Measurements from ENCODE around the gene OLFML3. TPM values are rescaled to one million over a fixed set of nuclear protein-coding genes. Genes with fewer than 3 reads are reported as not detected.

OLFML3 gene
- total RNA-seq, 1 experiment from 2014 or later = 171 TPM

- Histone ChIP-seq H3K9me3 (ENCODE audit: control insufficient read depth, low read depth, low read length) (peaks cover 5% of the 10 kb centered on the region), H2BK15ac (ENCODE audit: low read depth, low read length) (no peak overlapping the region), H3K18ac (ENCODE audit: insufficient read length, low read depth, low read length) (no peak overlapping the region), H2AK5ac (ENCODE audit: insufficient read length, low read length) (no peak overlapping the region), H3K23me2 (ENCODE audit: insufficient read length, low read depth, low read length, poor library complexity, severe bottlenecking) (no peaks in the 10 kb centered on the region), H4K8ac (replicated peaks; ENCODE audit: insufficient read length, low read depth, low read length) (no peak overlapping the region), H3K4me1 (ENCODE audit: insufficient read depth, low read length) (peaks cover 12% of the 10 kb centered on the region; the same call in 1 of the 2 replicates), H2AFZ (ENCODE audit: low read length) (no peak overlapping the region), H3K79me2 (ENCODE audit: insufficient read depth, low read length) (no peaks in the 10 kb centered on the region), H3K14ac (ENCODE audit: insufficient read depth, low read length) (no peak overlapping the region), H4K20me1 (ENCODE audit: control insufficient read depth, insufficient read depth, insufficient read length) (no peaks in the 10 kb centered on the region), H3K4me2 (ENCODE audit: insufficient read depth, insufficient read length, low read length) (no peak overlapping the region), H3K27ac (ENCODE audit: insufficient read length, low read depth, low read length) (no peak overlapping the region), H2BK12ac (ENCODE audit: insufficient read length, low read depth, low read length) (no peak overlapping the region), H3K9ac (ENCODE audit: extremely low read depth, insufficient read length, low read length) (no peak overlapping the region), H2BK120ac (ENCODE audit: low read depth, low read length, poor library complexity, severe bottlenecking) (no peak overlapping the region), H2BK5ac (ENCODE audit: insufficient read length, low read length) (no peak overlapping the region), H3K27me3 (ENCODE audit: insufficient read depth, low read length) (no peaks in the 10 kb centered on the region), H3K79me1 (ENCODE audit: insufficient read depth, low read depth, low read length, poor library complexity, severe bottlenecking) (no peaks in the 10 kb centered on the region), H3K4ac (ENCODE audit: low read depth, low read length) (no peak overlapping the region), H3K23ac (ENCODE audit: insufficient read length, low read depth, low read length) (no peak overlapping the region), H4K91ac (ENCODE audit: insufficient read length, low read depth, low read length) (no peak overlapping the region), H2BK20ac (ENCODE audit: low read depth, low read length, poor library complexity, severe bottlenecking) (no peak overlapping the region), H3T11ph (ENCODE audit: low read length) (no peak overlapping the region), H3K56ac (ENCODE audit: insufficient read length, low read depth, low read length) (no peak overlapping the region), H4K5ac (ENCODE audit: insufficient read length, low read depth, low read length) (no peak overlapping the region)
- Mint-ChIP-seq H3K4me3 (no peak overlapping the region), H3K27ac (no peak overlapping the region), H3K36me3 (ENCODE audit: insufficient read depth in 1 of 3, low read depth in 3 of 3) (peaks cover 12 to 30% (median 14%) of the 10 kb centered on the region in 3 experiments), H3K9me3 (peaks cover 22 to 25% of the 10 kb centered on the region in 2 experiments), H3K27me3 (ENCODE audit: low read depth) (peaks cover 7% of the 10 kb centered on the region), H3K4me1 (peaks cover 46 to 47% of the 10 kb centered on the region in 2 experiments)
- DNase-seq = no peak
- TF ChIP-seq CTCF (conservative IDR thresholded peaks at IDR 0.05) = no peak
- no CpG with 5 or more reads among the region's 2 CpGs for WGBS (ENCODE audit: extremely low coverage, insufficient read length, low lambda C conversion rate)
These were observed 20.0 kb downstream of the OLFML3 start for GRCh38 chr1:113999233-113999632.

All from H9 (cell line).